GM18858 (cell line): Measurements from ENCODE around the gene SMIM1.

Source experiments
- ATAC-seq: cut with Tn5 transposase; IDR thresholded peaks from one replicate; pipeline ENCODE4 v1.9.1; 2021; ENCODE audit not compliant: unreplicated experiment

The SMIM1 gene

DNA sequence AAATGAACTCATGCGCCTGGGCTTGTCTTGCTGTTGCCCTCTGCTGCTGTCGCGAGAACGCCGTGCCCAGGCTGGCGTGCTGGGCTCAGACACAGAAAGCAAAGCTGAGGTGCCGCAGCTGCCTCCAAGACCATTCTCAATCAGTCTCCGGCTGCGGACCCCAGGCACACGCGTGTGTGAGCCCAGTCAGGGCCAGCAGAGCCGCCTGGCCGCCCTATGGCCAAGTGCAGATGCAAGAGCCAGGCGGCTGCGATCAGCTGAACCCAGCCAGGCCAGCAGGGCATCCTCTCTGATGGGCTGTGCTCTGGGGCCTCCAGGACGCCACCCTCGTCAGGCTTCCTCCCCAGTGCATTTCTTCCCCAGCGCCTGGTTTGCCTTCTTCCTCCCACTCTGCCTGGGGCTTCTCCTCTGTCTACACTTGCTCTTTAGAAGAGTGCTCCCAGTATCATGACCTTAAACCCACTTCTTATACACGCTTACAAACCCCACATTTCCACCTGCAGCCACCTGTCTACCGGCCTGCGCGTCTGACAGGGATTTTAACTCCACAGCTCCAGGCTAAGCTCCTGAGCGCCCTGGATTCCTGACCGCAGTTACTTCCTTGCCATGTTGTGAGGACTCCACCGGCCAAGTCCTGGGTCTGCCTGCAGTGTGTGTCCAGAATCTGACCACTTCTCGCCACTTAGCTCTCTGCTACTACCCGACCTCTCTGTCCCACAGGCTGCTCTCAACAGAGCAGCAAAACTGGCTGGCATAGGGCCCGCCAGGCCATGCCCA, 45.5 kb downstream of the SMIM1 start:
- ATAC-seq, result no peak

DNA sequence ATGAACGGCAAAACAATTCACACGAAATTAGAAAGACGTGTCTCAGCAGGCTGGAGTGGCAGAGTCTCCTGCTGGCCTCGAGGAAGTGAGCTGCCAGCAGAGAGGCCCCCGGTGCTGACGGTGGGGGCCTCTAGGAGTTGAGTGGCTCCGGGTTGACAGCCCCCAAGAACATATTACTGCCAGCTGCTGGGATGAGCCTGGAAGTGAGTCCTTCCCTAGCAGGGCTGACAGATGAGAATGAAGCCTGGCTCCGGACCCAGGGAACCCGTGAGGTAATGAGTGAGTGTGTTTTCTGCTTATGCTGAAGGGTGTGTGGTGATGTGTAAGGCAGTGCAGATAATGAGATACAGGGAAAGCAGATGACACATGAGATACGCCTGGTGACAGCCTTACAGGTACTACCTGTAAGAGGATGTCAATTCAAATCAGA, 47.2 kb downstream of the SMIM1 start:
- ATAC-seq, result no peak

DNA sequence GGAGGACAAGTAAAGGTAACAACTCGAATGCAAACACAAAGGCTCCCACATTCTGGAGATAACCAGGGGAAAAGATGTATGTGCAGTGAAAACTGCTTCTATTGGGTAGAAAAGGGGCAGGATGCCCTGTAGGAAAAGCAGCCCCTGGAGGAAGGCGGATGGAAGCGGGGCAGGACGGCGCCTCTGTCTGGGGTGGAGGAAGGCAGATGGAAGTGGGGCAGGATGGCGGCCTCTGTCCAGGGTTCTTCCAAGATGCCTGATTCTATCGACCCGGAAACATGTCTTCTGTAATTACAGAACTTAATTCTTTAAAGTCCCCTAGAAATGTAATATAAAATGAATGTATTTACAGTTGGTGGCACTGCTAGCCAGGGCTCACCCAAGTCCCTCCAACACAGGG, 47.8 kb downstream of the SMIM1 start:
- no peak for ATAC-seq

DNA sequence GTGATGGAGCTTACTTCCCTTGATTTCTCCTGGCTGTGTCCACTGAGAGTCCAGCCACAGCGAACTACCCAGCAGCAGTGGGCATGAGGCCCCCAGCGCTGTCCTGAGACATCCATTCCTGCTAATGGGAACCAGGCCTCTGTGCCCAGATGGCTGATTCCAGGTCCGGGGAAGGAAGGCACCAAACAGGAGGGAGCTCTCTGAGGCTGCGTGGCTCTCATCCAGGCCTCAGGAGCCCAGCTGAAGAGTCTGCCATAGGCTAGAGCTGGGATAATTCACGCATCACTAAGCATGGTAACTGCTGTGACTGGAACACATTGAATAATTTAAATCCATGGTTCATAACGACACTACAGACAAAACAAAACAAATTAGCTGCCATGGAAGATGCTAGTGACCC, 48.5 kb downstream of the SMIM1 start:
- ATAC-seq, result no peak

DNA sequence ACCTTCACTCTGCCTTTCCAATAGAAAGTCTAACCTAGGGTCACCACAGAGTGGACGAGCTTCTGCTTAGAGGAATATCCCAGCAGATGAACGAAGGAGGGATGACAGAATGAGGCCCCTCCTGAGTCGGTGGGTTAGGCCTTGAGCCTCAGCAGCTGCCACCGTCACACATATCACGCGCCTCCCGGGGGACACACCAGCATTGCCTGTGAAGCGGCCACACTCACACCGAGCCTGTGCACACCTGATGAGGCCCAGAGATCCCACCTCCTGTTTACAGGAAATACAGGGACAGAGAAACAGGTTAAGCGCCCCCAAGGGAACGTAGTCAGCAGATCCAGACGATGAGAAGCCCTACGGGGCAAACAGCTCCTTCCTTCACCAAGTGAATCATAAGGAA, 48.9 kb downstream of the SMIM1 start:
- ATAC-seq, result no peak

DNA sequence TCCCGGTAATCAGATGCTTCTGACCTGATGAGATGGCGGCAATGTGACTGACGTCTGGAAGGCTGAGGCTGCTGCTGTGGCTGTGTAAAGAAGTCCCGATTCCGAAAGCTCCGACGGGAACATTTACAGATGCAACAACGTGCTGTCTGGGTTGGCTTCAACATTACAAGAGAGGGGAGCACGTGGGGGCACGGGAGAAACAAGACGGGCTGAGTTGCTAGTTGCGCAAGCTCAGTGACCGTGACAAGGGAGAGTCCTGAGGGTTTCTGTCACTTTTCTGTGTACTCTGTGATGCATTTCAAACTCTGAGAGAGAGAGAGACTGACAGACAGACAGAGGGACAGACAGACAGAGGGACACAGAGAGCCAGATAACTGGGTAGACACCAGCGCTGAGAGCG, 49.4 kb downstream of the SMIM1 start:
- ATAC-seq, result no peak

DNA sequence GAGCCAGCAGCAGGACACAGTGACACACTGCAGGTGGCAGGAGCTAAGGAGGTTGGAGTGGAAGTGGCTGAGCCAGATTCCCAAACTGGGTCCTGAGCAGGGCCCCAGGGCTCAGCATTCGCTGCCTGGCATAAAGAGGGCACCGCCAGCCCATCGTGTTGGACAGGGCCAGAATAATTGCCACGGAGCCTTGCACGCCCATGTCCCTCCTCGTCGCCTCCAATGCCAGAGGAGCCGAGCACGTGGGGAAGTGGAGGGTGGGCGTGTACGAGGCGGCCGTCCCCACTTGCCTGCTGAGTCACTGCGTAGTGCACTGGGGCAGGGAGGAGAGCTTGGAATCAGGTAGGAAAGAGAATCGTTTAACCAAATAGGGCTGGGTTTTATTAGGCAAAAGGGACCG, 49.9 kb downstream of the SMIM1 start:
- ATAC-seq, result no peak

DNA sequence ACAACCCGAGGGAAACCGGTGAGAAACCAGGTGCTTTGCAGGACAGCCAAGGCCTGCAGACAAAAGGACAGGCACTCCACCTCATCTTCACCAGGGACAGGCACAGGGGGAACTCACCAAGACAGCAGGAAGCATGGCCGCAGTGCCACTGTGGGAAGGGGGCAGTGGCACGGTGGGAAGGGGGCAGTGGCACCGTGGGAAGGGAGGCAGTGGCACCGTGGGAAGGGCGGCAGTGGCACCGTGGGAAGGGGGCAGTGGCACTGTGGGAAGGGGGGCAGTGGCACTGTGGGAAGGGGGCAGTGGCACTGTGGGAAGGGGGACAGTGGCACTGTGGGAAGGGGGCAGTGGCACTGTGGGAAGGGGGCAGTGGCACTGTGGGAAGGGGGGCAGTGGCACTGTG, 52.1 kb downstream of the SMIM1 start:
- no peak for ATAC-seq

DNA sequence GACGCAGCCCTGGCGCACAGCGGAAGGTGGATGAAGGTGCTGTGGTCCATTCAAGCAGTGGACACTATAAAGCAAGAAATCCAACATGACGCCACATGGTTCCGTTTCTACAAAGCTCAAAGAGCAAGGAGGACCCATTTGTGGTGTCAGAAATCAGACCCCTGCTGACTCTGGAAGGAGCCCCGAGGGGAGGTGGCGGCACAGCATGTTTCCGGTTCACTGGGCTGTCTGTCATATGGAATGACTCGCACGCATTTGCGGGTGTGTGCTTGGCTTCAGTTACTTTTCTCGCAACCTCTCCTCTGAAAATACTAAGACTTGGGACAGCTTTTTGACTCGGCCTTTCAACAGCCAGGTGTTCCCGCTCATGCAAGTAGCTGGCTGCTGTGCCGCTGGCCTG, 52.8 kb downstream of the SMIM1 start:
- ATAC-seq, result no peak
